NCI-H2196 treated with DMSO at 0.1 percent for 48 hours (cell line): ENCODE measurements around the gene TTBK2.

Source experiments
- DNase-seq: peaks from one replicate; lab custom pipeline; 2025; ENCODE audit not compliant: unreplicated experiment; lab: John Stamatoyannopoulos, UW

Gene TTBK2

GRCh38 chr15:42694398-42694797, 226.2 kb downstream of the TTBK2 start:
- DNase-seq: no peak

- no peak for DNase-seq
Observed at GRCh38 chr15:42693942-42694341, 226.6 kb downstream of the TTBK2 start.

GRCh38 chr15:42693496-42693895, 227.1 kb downstream of the TTBK2 start:
- DNase-seq: no peak

- no peak for DNase-seq
Observed at GRCh38 chr15:42692997-42693396, 227.6 kb downstream of the TTBK2 start.

- no peak for DNase-seq
Observed at GRCh38 chr15:42692536-42692935, 228.0 kb downstream of the TTBK2 start.

- DNase-seq: no peak
Observed at GRCh38 chr15:42691770-42692169, 228.8 kb downstream of the TTBK2 start.

GRCh38 chr15:42691308-42691707, 229.3 kb downstream of the TTBK2 start:
- no peak for DNase-seq
